Testis (tissue), 2 donors: Measurements from ENCODE around the gene SH2B3.

Experiments used
- CTCF ChIP-seq, 3 experiments: fragments of 450-650 bp in 2 of 3; fragments of 200-600 bp in 1 of 3; sonication (generic) in 1 of 3; IDR thresholded peaks; one replicate each; pipeline ENCODE4 v1.5.1; 2016 to 2019; ENCODE audit warnings: antibody characterized with exemption in 3 of 3, mild to moderate bottlenecking in 2 of 3, moderate library complexity in 1 of 3
- POLR2A ChIP-seq: fragments of 450-650 bp; IDR thresholded peaks from one replicate; pipeline ENCODE4 v1.6.1; 2017; ENCODE audit warnings: antibody characterized with exemption, mild to moderate bottlenecking, moderate library complexity

GRCh38 chr12:111425655-111426054 lies 19.9 kb downstream of the SH2B3 start:
- TF ChIP-seq POLR2A (no peak), CTCF (IDR thresholded peaks at IDR 0.05) (no peak)
